Suprapubic skin (tissue), 4 donors: Measurements from ENCODE around the gene COL23A1. TPM values are rescaled to one million over a fixed set of nuclear protein-coding genes. Genes with fewer than 3 reads are reported as not detected.

ENCODE experiments used
- DNase-seq, 2 donors: peaks; one replicate each; pipeline ENCODE4 v3.0.0-alpha.2; 2019; ENCODE audit warnings: low spot score in 2 of 2
- H3K27ac ChIP-seq: fragments of 200-600 bp; sonication (generic); one replicate; pipeline ENCODE4 v1.5.1; 2019
- H3K27me3 ChIP-seq: fragments of 200-600 bp; sonication (generic); one replicate; pipeline ENCODE4 v1.5.1; 2019
- H3K36me3 ChIP-seq: fragments of 200-600 bp; sonication (generic); one replicate; pipeline ENCODE4 v1.5.1; 2019
- H3K4me1 ChIP-seq: fragments of 200-600 bp; sonication (generic); one replicate; pipeline ENCODE4 v1.5.1; 2019
- H3K4me3 ChIP-seq: fragments of 200-600 bp; sonication (generic); one replicate; pipeline ENCODE4 v1.5.1; 2019; ENCODE audit warnings: mild to moderate bottlenecking
- H3K9me3 ChIP-seq: fragments of 200-600 bp; sonication (generic); one replicate; pipeline ENCODE4 v1.5.1; 2019
- EP300 ChIP-seq: sonication (generic); formaldehyde crosslinking; IDR thresholded peaks from one replicate; pipeline ENCODE4 v1.6.1; 2017; ENCODE audit warnings: antibody characterized with exemption
- POLR2A ChIP-seq, 2 donors: fragments of 450-650 bp; IDR thresholded peaks; one replicate each; pipeline ENCODE4 v1.6.1; 2017; ENCODE audit warnings: antibody characterized with exemption in 2 of 2, mild to moderate bottlenecking in 2 of 2, moderate library complexity in 2 of 2
- POLR2AphosphoS5 ChIP-seq, 3 donors: sonication (generic); formaldehyde crosslinking; IDR thresholded peaks; one replicate each; pipeline ENCODE4 v1.6.1; 2017; ENCODE audit warnings: antibody characterized with exemption in 3 of 3
- WGBS: methylation state at CpG from one replicate; pipeline ENCODE4 v1.1.5; 2018; 5-methylcytosine and 5-hydroxymethylcytosine counted together
- total RNA-seq, 4 donors: library from RNA; depleted of rRNA; stranded (reverse); fragments of >200 nt; gene quantifications; one replicate each; pipeline ENCODE4 v1.1.0, GENCODE V29; 2016
- TF ChIP-seq, protein P1 (sequence below), 2 donors: fragments of 200-600 bp in 1 of 2; fragments of 450-650 bp in 1 of 2; sonication (generic) in 1 of 2; IDR thresholded peaks; one replicate each; pipeline ENCODE4 v1.5.1; 2016 to 2019; ENCODE audit warnings: antibody characterized with exemption in 2 of 2, mild to moderate bottlenecking in 1 of 2, moderate library complexity in 1 of 2

COL23A1 gene
- total RNA-seq, 4 donors from 2014 or later: 1.6 to 4.4 (median 3.4) TPM

DNA sequence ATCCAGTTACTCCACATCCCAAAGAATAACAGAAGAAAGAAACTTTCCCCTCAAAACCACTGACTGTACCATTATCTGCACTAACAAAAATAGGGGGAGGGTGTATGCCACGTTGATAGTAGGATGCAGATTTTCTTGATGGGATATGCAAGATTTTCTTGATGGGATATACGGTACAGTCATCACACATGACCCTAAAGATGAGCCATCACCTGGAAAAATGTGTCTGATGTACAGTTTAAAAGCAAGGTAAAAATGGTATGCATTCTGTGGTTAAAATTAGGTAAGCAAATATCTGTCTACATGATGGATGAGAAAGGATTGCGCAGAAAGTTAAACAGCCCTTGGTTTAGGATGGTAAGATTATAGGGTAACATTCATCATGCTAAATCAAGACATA, 8.6 kb downstream of the COL23A1 start:
- DNase-seq: no peak
- Histone ChIP-seq H3K36me3 (no peaks in the 10 kb centered on the region), H3K27ac (no peak overlapping the region), H3K4me1 (peaks cover 5% of the 10 kb centered on the region), H3K9me3 (no peaks in the 10 kb centered on the region), H3K27me3 (peaks cover 23% of the 10 kb centered on the region), H3K4me3 (no peak overlapping the region)
- TF ChIP-seq POLR2A (IDR thresholded peaks at IDR 0.05) (no peak), EP300 (no peak), POLR2AphosphoS5 (IDR thresholded peaks at IDR 0.05) (no peak)
- TF ChIP-seq, protein P1, sequence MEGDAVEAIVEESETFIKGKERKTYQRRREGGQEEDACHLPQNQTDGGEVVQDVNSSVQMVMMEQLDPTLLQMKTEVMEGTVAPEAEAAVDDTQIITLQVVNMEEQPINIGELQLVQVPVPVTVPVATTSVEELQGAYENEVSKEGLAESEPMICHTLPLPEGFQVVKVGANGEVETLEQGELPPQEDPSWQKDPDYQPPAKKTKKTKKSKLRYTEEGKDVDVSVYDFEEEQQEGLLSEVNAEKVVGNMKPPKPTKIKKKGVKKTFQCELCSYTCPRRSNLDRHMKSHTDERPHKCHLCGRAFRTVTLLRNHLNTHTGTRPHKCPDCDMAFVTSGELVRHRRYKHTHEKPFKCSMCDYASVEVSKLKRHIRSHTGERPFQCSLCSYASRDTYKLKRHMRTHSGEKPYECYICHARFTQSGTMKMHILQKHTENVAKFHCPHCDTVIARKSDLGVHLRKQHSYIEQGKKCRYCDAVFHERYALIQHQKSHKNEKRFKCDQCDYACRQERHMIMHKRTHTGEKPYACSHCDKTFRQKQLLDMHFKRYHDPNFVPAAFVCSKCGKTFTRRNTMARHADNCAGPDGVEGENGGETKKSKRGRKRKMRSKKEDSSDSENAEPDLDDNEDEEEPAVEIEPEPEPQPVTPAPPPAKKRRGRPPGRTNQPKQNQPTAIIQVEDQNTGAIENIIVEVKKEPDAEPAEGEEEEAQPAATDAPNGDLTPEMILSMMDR (IDR thresholded peaks at IDR 0.05): no peak
- WGBS: 80% methylated on average over 3 of the region's 3 CpGs

DNA sequence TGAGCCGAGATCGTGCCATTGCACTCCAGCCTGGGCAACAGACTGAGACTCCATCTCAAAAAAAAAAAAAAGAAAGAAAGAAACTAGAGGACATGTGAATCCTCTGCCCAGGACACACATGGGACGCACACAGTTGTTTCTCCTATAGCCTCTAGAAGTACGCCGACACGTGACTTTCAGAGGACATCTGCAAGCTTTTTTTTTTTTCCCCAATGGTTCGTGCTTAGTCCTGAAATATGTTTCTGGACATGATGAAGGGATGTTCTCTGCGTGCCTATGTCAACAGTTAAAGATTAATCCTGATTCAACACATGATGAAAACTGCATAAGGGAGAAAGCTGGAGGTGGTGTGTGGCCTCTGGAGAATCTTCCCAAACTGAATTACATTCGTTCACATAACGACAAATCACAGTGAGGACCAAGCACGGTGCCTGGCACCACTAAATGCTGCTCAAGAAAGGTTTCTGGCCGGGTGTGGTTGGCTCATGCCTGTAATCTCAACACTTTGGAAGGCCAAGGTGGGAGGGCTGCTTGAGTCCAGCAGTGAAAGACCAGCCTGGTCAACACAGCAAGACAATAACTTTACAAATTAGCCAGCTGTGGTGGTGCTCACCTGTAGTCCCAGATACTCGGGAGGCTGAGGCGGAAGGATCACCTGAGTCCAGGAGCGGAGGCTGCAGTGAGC, 9.8 kb downstream of the COL23A1 start:
- Histone ChIP-seq H3K36me3 (no peaks in the 10 kb centered on the region), H3K4me1 (peaks cover 7% of the 10 kb centered on the region), H3K9me3 (no peaks in the 10 kb centered on the region), H3K27me3 (peaks cover 33% of the 10 kb centered on the region), H3K27ac (no peak overlapping the region), H3K4me3 (no peak overlapping the region)
- WGBS: 77% methylated on average over 15 of the region's 15 CpGs
- DNase-seq: no peak
- TF ChIP-seq POLR2AphosphoS5 (IDR thresholded peaks at IDR 0.05) (no peak), EP300 (no peak), POLR2A (IDR thresholded peaks at IDR 0.05) (no peak)
- TF ChIP-seq, protein P1 (IDR thresholded peaks at IDR 0.05): no peak

DNA sequence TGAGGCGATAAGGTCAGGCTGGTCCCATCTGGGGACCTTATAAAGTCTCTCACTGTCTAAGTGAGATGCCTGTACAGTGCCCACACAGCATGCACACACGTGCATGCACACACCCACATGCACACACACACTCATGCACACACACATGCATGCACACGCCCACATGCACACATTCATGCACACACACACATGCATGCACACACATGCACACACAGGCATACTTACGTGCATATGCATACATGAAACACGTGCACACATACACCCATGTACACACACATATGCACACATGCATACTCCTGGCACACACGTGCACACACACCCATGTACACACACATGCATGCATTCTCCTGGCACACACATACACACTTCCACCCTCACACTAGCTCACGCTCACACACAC, 12.2 kb downstream of the COL23A1 start:
- Histone ChIP-seq H3K27ac (no peak overlapping the region), H3K27me3 (peaks cover 35% of the 10 kb centered on the region), H3K4me1 (peaks cover 7% of the 10 kb centered on the region), H3K36me3 (no peaks in the 10 kb centered on the region), H3K9me3 (no peaks in the 10 kb centered on the region), H3K4me3 (no peak overlapping the region)
- TF ChIP-seq POLR2A (IDR thresholded peaks at IDR 0.05) (no peak), POLR2AphosphoS5 (IDR thresholded peaks at IDR 0.05) (no peak), EP300 (no peak)
- TF ChIP-seq, protein P1 (IDR thresholded peaks at IDR 0.05): no peak
- 86% methylated on average over 7 of the region's 7 CpGs for WGBS
- DNase-seq: no peak

DNA sequence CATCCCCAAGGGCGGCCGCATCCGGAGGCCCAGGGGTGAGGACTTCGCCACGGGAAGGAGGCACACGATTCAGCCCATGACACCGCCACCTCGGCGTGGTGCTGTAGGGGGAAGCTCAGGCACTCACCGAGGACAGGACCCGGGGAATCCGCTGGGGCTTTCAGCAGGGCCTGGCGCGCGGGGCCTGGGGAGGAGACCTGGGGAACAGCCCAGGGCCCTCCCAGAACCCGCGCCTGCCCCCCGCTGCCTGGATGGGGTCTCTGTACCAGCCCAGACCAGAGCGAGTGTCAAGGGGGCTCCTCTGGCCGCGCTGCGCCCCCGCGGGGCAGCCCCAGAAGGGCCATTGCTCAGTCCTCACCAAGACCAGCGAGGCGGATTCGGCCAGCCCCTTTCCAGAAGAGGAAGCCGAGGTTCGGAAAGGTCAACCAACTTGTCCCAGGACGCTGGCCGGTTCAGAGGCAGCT, 12.8 kb downstream of the COL23A1 start:
- TF ChIP-seq POLR2A (IDR thresholded peaks at IDR 0.05) (no peak), EP300 (no peak), POLR2AphosphoS5 (IDR thresholded peaks at IDR 0.05) (no peak)
- TF ChIP-seq, protein P1 (IDR thresholded peaks at IDR 0.05): no peak
- Histone ChIP-seq H3K4me3 (no peak overlapping the region), H3K9me3 (no peaks in the 10 kb centered on the region), H3K27me3 (peaks cover 35% of the 10 kb centered on the region), H3K4me1 (peaks cover 7% of the 10 kb centered on the region), H3K36me3 (no peaks in the 10 kb centered on the region), H3K27ac (no peak overlapping the region)
- no peak for DNase-seq
- WGBS: 59% methylated on average over 3 of the region's 31 CpGs

DNA sequence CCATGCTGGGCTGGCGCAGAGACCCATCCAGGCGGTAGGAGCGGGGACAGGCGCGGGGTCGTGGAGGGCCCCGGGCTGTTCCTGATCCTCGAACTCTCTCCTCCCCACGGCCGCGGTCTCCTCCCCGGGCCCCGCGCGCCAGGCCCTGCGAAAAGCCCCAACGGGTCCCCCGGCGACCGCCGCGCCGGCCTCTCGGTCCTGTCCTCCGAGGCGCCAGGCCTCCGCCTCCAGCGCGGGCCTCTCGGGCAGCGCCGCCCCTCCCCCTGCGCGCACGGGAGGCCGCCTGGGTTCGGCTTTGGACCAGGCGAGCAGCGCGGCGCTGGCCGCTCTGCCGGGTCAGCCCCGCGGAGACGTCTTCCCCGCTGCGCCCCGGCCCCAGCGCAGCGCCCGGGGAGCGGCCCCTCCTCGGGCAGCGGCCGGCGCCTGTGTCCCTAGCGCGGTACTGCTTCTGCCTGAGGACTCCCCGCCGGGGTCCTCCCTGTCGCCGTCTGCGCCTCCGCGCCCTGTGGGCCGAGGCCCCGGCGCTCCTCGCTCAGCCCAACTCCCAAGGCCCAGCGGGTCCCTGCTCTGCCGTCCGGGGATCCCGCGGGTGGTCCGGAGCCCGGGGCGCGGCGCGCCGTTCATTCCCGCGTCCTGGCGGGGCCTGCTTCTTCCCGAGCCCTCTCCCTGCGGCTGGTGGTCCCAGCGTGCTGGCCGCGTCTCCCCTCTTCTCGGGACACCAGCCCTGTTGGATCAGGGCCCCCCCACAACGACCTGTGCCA, 13.4 kb downstream of the COL23A1 start:
- TF ChIP-seq EP300 (no peak), POLR2AphosphoS5 (IDR thresholded peaks at IDR 0.05) (no peak), POLR2A (IDR thresholded peaks at IDR 0.05) (no peak)
- TF ChIP-seq, protein P1 (IDR thresholded peaks at IDR 0.05): no peak
- Histone ChIP-seq H3K9me3 (no peaks in the 10 kb centered on the region), H3K27me3 (peaks cover 35% of the 10 kb centered on the region), H3K27ac (no peak overlapping the region), H3K36me3 (no peaks in the 10 kb centered on the region), H3K4me1 (peaks cover 7% of the 10 kb centered on the region), H3K4me3 (peak overlapping the region; percentile 29)
- WGBS: 19% methylated on average over 50 of the region's 92 CpGs
- no peak for DNase-seq
